ENCODE measurements around the gene KCNJ5. TPM values are rescaled to one million over a fixed set of nuclear protein-coding genes. Genes with fewer than 3 reads are reported as not detected.

Gene KCNJ5
- total RNA-seq, 5 donors from 2014 or later (not counting 1 experiment from before 2014, with no cell fraction given): 0.07 to 0.13 (median 0.12) TPM; not detected in 2

DNA sequence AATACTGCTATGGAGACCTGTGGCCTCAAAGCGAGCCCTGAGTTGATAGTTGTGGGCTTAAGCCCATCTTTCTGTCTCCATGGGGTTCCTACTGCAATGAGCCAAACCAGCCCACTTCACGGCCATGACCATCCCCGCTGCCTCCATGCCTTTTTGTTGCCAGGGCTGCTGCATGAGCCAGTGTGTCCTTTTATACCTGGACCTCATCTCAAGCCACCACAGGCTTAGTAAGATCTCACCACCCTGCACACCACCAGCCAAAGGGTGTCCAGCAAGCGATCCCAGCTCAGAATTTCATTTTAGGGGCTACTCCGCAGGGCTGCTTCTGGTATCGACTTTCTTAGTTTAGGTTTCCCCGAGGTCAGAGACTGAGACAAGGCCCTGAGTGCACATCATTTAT, 43.2 kb downstream of the KCNJ5 start:
- Histone ChIP-seq H3K9me3 (no peaks in the 10 kb centered on the region), H3K4me3 (ENCODE audit: control insufficient read depth in 1 of 2, extremely low read depth in 1 of 2, low read length in 1 of 2) (no peak overlapping the region), H3K36me3 (ENCODE audit: control insufficient read depth in 2 of 2, extremely low read depth in 1 of 2, insufficient read depth in 1 of 2, low read length in 1 of 2) (no peaks in the 10 kb centered on the region), H3K27me3 (replicated peaks in 1 of 2; ENCODE audit: control insufficient read depth in 2 of 2, extremely low read depth in 1 of 2, insufficient read depth in 2 of 2, low read length in 1 of 2) (peaks cover 0 to 14% of the 10 kb centered on the region in 2 experiments), H3K27ac (ENCODE audit: low read length) (no peak overlapping the region), H3K4me1 (ENCODE audit: control insufficient read depth in 1 of 2, extremely low read depth in 1 of 2, insufficient read depth in 2 of 2, low read length in 2 of 2) (no peaks in the 10 kb centered on the region)
- DNase-seq: no peak
- POLR2A ChIA-PET: interaction anchor here in 1 of 2 donors (0.6 kb wide), 1 partner anchor 9 kb away, joined by 3 read pairs; no protein-coding TSS in a partner anchor
- no peak overlapping the region for H3K4me3 Mint-ChIP-seq
- 89% methylated on average over 7 of the region's 7 CpGs for WGBS (ENCODE audit: insufficient coverage)
- H3K27me3 Mint-ChIP-seq: peaks cover 0 to 9% of the 10 kb centered on the region in 2 donors
- H3K36me3 Mint-ChIP-seq: no peaks in the 10 kb centered on the region
- no peaks in the 10 kb centered on the region for H3K9me3 Mint-ChIP-seq
- H3K4me1 Mint-ChIP-seq: peaks cover 0 to under 1% (median 0%) of the 10 kb centered on the region in 3 donors
- no peak overlapping the region for H3K27ac Mint-ChIP-seq
- CTCF ChIA-PET: interaction anchor here in 1 of 2 donors (0.5 kb wide), 1 partner anchor 52 kb away, joined by 3 read pairs; no protein-coding TSS in a partner anchor
- no peak for ATAC-seq (replicated peaks in 1 of 4)

DNA sequence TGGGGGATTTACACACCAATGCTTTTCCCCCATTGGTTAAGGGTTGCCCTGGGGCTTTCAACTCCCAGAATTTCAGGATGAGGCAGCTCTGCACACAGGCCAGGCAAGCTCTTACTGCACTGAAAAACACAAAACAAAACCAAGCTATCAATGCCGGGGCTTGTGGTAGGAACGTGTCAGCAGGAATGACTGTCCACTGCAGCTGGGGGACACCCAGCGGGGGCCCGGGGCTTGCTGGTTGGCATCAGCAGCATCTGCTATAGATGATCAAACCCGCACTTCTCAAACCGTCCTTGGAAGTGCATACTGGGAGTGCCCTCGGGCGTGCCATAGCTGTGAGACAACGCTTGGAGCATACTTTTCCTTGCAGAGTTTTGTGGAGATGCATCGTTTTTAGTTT, 43.8 kb downstream of the KCNJ5 start:
- DNase-seq (no peak), ATAC-seq (replicated peaks in 1 of 4) (no peak)
- Mint-ChIP-seq H3K27ac (no peak overlapping the region), H3K4me1 (no peaks in the 10 kb centered on the region), H3K27me3 (peaks cover 0 to 6% of the 10 kb centered on the region in 2 donors), H3K36me3 (no peaks in the 10 kb centered on the region), H3K4me3 (no peak overlapping the region), H3K9me3 (no peaks in the 10 kb centered on the region)
- WGBS (ENCODE audit: insufficient coverage): 89% methylated on average over 6 of the region's 10 CpGs
- H3K4me3 ChIP-seq (ENCODE audit: control insufficient read depth in 1 of 2, extremely low read depth in 1 of 2, low read length in 1 of 2): no peak overlapping the region
- H3K27ac ChIP-seq (ENCODE audit: low read length): no peak overlapping the region
- ChIA-PET POLR2A (no interaction called here), CTCF (interaction anchor here in 1 of 2 donors (0.6 kb wide), 1 partner anchor 323 kb away, joined by 6 read pairs; no protein-coding TSS in a partner anchor)
- H3K27me3 ChIP-seq (replicated peaks in 1 of 2; ENCODE audit: control insufficient read depth in 2 of 2, extremely low read depth in 1 of 2, insufficient read depth in 2 of 2, low read length in 1 of 2): peaks cover 0 to 9% of the 10 kb centered on the region in 2 experiments
- no peaks in the 10 kb centered on the region for H3K36me3 ChIP-seq (ENCODE audit: control insufficient read depth in 2 of 2, extremely low read depth in 1 of 2, insufficient read depth in 1 of 2, low read length in 1 of 2)
- no peaks in the 10 kb centered on the region for H3K9me3 ChIP-seq
- no peaks in the 10 kb centered on the region for H3K4me1 ChIP-seq (ENCODE audit: control insufficient read depth in 1 of 2, extremely low read depth in 1 of 2, insufficient read depth in 2 of 2, low read length in 2 of 2)

DNA sequence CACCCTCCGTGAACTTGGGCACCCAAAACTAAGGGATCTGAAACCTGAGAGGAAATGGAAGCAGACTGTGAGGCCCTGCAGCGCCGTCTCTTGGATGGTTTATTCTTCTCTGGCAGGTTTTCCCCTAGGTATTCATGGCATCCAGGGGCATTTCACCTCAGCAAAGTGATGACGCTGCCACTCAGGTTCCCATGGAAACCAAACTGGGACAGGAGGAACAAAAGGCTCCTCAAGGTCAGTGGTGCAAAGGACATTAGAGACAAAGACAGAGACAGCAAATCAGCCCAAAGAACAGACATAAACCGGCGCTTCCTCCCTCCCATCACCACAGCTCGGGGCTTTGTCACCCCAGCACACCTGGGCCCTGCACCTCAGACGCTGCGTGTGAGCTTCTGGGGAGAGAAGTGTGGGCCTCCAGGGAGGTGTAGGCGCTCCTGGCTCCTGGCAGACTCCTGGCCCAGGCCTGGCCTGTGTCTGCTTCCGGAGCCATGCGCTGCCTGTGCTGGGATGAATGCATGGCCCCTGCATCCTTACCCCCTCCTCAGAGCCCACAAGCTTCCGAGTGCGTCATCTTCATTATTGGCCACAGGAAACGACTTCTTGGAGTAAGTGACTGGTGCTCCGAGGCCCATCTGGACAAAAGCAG, 45.6 kb downstream of the KCNJ5 start:
- Mint-ChIP-seq H3K4me3 (no peak overlapping the region), H3K27ac (no peak overlapping the region), H3K4me1 (no peaks in the 10 kb centered on the region), H3K9me3 (no peaks in the 10 kb centered on the region), H3K27me3 (peaks cover 0 to 6% of the 10 kb centered on the region in 2 donors), H3K36me3 (no peaks in the 10 kb centered on the region)
- Histone ChIP-seq H3K27ac (ENCODE audit: low read length) (no peak overlapping the region), H3K4me1 (ENCODE audit: control insufficient read depth in 1 of 2, extremely low read depth in 1 of 2, insufficient read depth in 2 of 2, low read length in 2 of 2) (no peaks in the 10 kb centered on the region), H3K4me3 (ENCODE audit: control insufficient read depth in 1 of 2, extremely low read depth in 1 of 2, low read length in 1 of 2) (no peak overlapping the region), H3K27me3 (replicated peaks in 1 of 2; ENCODE audit: control insufficient read depth in 2 of 2, extremely low read depth in 1 of 2, insufficient read depth in 2 of 2, low read length in 1 of 2) (peaks cover 0 to 20% of the 10 kb centered on the region in 2 experiments), H3K36me3 (ENCODE audit: control insufficient read depth in 2 of 2, extremely low read depth in 1 of 2, insufficient read depth in 1 of 2, low read length in 1 of 2) (no peaks in the 10 kb centered on the region), H3K9me3 (no peaks in the 10 kb centered on the region)
- ChIA-PET POLR2A (no interaction called here), CTCF (no interaction called here)
- DNase-seq (no peak), ATAC-seq (replicated peaks in 1 of 4) (no peak)
- WGBS (ENCODE audit: insufficient coverage): 90% methylated on average over 11 of the region's 16 CpGs

DNA sequence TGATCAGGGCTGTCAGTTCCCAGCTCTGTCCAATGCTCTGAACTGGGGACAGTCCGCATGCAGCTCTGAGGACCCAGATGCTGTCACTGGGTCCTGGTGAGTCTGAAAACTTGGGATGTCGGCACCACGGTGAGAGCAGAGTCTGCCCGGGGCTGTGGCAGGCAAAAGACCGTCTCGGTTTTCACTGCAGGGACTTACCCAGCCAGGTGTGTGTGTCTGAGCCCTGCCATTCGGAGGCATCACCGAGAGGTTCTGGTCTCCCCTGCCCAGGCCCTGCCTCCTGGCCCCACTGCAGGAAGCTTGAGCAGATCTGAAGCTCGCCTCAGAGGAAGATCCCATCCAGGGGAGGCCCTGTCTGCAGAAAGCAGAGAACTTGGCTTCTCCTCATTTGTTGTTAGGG, 46.3 kb downstream of the KCNJ5 start:
- 76% methylated on average over 9 of the region's 9 CpGs for WGBS (ENCODE audit: insufficient coverage)
- Histone ChIP-seq H3K9me3 (no peaks in the 10 kb centered on the region), H3K27me3 (replicated peaks in 1 of 2; ENCODE audit: control insufficient read depth in 2 of 2, extremely low read depth in 1 of 2, insufficient read depth in 2 of 2, low read length in 1 of 2) (peaks cover 0 to 27% of the 10 kb centered on the region in 2 experiments), H3K4me3 (ENCODE audit: control insufficient read depth in 1 of 2, extremely low read depth in 1 of 2, low read length in 1 of 2) (no peak overlapping the region), H3K36me3 (ENCODE audit: control insufficient read depth in 2 of 2, extremely low read depth in 1 of 2, insufficient read depth in 1 of 2, low read length in 1 of 2) (no peaks in the 10 kb centered on the region), H3K27ac (ENCODE audit: low read length) (no peak overlapping the region), H3K4me1 (ENCODE audit: control insufficient read depth in 1 of 2, extremely low read depth in 1 of 2, insufficient read depth in 2 of 2, low read length in 2 of 2) (no peaks in the 10 kb centered on the region)
- no peaks in the 10 kb centered on the region for H3K4me1 Mint-ChIP-seq
- H3K9me3 Mint-ChIP-seq: no peaks in the 10 kb centered on the region
- ChIA-PET POLR2A (no interaction called here), CTCF (interaction anchor here in 1 of 2 donors (0.6 kb wide), 1 partner anchor 480 kb away, joined by 3 read pairs; no protein-coding TSS in a partner anchor)
- peaks cover 0 to 5% of the 10 kb centered on the region in 2 donors for H3K27me3 Mint-ChIP-seq
- no peaks in the 10 kb centered on the region for H3K36me3 Mint-ChIP-seq
- DNase-seq: no peak
- H3K4me3 Mint-ChIP-seq: no peak overlapping the region
- H3K27ac Mint-ChIP-seq: no peak overlapping the region
- ATAC-seq (replicated peaks in 1 of 4): no peak

DNA sequence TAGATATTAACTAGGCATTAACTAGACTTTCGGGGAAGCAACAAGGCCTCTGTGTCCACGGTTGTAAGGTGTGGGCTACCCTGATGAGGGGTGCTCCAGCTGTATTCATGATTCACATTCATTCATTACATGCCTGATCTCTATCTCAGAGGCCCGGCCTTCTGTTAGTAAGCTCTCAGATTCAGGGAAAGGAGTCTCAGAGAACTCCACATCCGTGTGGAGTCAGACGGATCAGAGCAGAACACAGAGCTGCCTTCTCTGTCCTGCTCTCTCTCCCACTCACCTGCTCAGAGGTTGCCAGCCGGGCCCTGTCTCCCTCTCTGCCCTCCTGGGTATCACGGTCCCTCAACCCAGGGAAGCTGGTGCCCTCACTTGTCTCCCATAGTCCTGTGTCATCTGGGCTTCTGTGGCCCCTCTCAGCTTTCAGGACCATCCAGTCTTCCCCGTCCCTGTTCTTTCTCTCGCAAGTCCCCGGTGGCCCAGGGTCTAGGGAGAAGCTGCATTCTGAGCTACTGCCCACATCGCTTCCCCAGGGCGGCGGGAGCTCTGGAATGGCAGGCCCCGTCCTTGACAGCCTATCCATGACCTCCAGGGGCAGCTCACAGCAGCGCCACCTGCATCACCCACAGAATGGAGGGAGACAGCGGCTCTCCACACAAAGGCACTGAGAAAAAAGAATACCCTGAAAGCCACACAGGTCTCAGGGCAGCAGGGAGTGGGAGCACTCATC, 47.2 kb downstream of the KCNJ5 start:
- Histone ChIP-seq H3K4me1 (ENCODE audit: control insufficient read depth in 1 of 2, extremely low read depth in 1 of 2, insufficient read depth in 2 of 2, low read length in 2 of 2) (no peaks in the 10 kb centered on the region), H3K27me3 (replicated peaks in 1 of 2; ENCODE audit: control insufficient read depth in 2 of 2, extremely low read depth in 1 of 2, insufficient read depth in 2 of 2, low read length in 1 of 2) (peaks cover 0 to 27% of the 10 kb centered on the region in 2 experiments), H3K27ac (ENCODE audit: low read length) (no peak overlapping the region), H3K36me3 (ENCODE audit: control insufficient read depth in 2 of 2, extremely low read depth in 1 of 2, insufficient read depth in 1 of 2, low read length in 1 of 2) (no peaks in the 10 kb centered on the region), H3K9me3 (no peaks in the 10 kb centered on the region), H3K4me3 (ENCODE audit: control insufficient read depth in 1 of 2, extremely low read depth in 1 of 2, low read length in 1 of 2) (no peak overlapping the region)
- H3K36me3 Mint-ChIP-seq: no peaks in the 10 kb centered on the region
- H3K27ac Mint-ChIP-seq: no peak overlapping the region
- no peaks in the 10 kb centered on the region for H3K4me1 Mint-ChIP-seq
- CTCF ChIA-PET: interaction anchor here in 1 of 2 donors (0.6 kb wide), 2 partner anchors 479 to 900 kb away, joined by 3 read pairs; no protein-coding TSS in a partner anchor
- WGBS (ENCODE audit: insufficient coverage): 85% methylated on average over 14 of the region's 16 CpGs
- POLR2A ChIA-PET: interaction anchor here in 1 of 2 donors (0.6 kb wide), 1 partner anchor 1097 kb away, joined by 3 read pairs; no protein-coding TSS in a partner anchor
- H3K4me3 Mint-ChIP-seq: no peak overlapping the region
- ATAC-seq (replicated peaks in 1 of 4) (no peak), DNase-seq (no peak)
- no peaks in the 10 kb centered on the region for H3K9me3 Mint-ChIP-seq
- peaks cover 0 to 6% of the 10 kb centered on the region in 2 donors for H3K27me3 Mint-ChIP-seq

DNA sequence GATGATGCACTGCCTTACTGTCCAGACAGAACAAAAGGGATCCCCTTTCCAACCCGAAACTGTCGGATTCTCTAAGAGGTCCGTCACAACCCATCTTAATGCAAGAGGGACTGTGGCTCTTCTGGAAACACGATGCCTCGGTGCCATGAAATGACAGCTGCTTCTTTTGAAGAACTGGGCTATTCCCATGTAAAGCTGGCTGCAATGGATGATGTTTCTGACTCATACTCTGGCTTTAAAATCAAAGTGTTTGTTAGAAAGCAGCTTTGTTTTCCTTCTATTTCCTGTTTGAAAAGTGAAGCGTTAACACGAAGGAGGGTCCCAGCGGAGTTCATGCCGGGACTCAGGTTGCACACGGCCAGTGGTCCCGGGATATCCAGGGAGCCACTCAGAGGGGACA, 48.4 kb downstream of the KCNJ5 start:
- Mint-ChIP-seq H3K27ac (no peak overlapping the region), H3K4me1 (no peaks in the 10 kb centered on the region), H3K4me3 (no peak overlapping the region), H3K27me3 (peaks cover 3 to 14% of the 10 kb centered on the region in 2 donors), H3K36me3 (no peaks in the 10 kb centered on the region), H3K9me3 (no peaks in the 10 kb centered on the region)
- Histone ChIP-seq H3K36me3 (ENCODE audit: control insufficient read depth in 2 of 2, extremely low read depth in 1 of 2, insufficient read depth in 1 of 2, low read length in 1 of 2) (no peaks in the 10 kb centered on the region), H3K9me3 (no peaks in the 10 kb centered on the region), H3K4me3 (ENCODE audit: control insufficient read depth in 1 of 2, extremely low read depth in 1 of 2, low read length in 1 of 2) (no peak overlapping the region), H3K4me1 (ENCODE audit: control insufficient read depth in 1 of 2, extremely low read depth in 1 of 2, insufficient read depth in 2 of 2, low read length in 2 of 2) (no peaks in the 10 kb centered on the region), H3K27ac (ENCODE audit: low read length) (no peak overlapping the region), H3K27me3 (replicated peaks in 1 of 2; ENCODE audit: control insufficient read depth in 2 of 2, extremely low read depth in 1 of 2, insufficient read depth in 2 of 2, low read length in 1 of 2) (peaks cover 0 to 29% of the 10 kb centered on the region in 2 experiments)
- CTCF ChIA-PET: no interaction called here
- no peak for DNase-seq
- POLR2A ChIA-PET: no interaction called here
- WGBS (ENCODE audit: insufficient coverage): 90% methylated on average over 8 of the region's 11 CpGs
- no peak for ATAC-seq (replicated peaks in 1 of 4)
